ENCODE measurements around the gene SRGAP2B.
"Not testable (repeated sequence)": the region's sequence is repeated elsewhere in the genome, so short reads cannot be mapped to it uniquely, and the experiment has no call there.

The SRGAP2B gene

DNA sequence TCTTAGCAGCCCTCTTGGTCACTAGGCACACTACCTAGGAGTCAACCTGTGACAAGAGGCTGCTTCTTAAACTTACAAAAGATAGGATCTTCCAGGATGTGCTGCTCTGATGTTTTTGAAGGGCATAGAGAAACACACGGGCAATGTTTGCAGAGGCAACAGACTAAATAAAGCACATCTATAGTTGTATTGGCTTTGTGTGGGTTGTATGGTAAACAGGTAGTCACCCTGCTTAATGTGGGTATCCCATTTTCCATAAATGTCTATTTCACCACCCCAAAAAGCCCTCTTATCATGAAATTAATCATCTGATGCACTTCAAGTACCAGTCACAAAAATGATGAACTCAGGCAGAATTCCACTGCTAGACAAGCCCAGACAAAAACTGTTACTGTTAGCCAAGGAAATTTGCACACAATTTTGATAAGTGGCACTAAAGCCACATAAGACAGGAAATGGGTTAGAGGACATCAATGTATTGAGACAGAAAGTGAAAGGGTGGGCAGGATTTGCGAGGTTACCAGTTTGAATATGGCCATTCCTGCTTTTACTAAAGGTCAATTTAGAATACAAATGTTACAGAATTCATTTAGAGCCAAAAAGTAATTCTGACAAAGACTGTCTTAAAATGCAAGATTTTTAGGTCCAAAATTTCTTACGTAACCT is 205.5 kb downstream of the SRGAP2B start:
- not testable (repeated sequence) for DNase-seq

DNA sequence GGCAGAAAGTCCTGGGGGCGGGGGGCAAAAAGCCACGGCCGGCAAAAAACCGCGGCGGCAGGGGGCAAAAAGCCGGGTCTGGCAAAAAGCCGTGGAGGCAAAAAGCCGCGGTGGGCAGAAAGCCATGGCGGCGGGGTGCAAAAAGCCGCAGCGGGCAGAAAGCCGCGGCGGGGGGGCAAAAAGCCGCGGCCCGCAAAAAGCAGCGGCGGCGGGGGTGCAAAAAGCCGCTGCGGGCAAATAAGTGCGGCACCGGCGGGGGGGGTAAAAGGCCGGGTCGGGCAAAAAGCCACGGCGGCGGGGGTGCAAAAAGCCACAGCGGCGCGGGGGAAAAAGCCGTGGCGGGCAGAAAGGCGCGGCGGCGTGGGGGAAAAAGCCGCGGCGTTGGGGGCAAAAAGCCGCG is 212.1 kb downstream of the SRGAP2B start:
- not testable (repeated sequence) for DNase-seq

DNA sequence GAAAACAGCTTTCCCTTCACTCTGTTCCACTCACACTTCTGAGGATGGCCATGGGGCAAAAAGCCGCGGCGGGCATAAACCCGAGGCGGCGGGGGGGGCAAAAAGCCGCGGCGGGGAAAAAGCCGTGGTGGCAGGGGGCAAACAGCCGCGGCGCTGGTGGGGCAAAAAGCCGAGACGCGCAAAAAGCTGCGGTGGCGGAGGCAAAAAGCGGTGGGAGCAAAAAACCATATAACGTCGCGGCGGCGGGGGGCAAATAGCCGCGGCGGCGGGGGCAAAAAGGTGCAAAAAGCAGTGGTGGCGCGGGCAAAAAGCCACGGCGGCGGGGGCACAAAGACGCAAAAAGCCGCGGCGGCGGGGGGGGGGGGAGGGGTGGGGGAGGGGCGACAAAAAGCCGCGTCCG is 212.8 kb downstream of the SRGAP2B start:
- not testable (repeated sequence) for DNase-seq

DNA sequence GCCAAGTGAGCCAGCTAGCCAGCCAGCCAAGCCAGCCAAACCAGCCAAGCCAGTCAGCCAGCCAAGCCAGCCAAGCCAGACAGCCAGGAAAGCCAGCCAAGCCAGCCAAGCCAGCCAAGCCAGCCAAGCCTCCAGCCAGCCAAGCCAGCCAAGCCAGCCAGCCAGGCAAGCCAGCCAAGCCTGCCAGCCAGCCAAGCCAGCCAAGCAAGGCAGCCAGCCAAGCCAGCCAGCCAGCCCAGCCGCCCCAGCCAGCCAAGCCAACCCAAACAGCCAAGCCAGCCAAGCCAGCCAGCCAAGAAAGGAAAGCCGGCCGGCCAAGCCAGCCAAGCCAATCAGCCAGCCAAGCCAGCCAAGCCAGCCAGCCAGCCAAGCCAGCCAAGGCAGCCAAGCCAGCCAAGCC is 236.5 kb downstream of the SRGAP2B start:
- DNase-seq: not testable (repeated sequence)

All from 8988T (cell line).